D721Med (cell line): ENCODE measurements around the gene TLR8.

Experiments used
- DNase-seq: peaks from one replicate; pipeline ENCODE4 v3.0.0; 2011; ENCODE audit warnings: low spot score; ENCODE audit not compliant: insufficient read length
- FAIRE-seq: peaks from 2 replicates; lab custom pipeline; 2011; peaks lifted over from hg19 to GRCh38; lab: Jason Lieb, UNC
- TF ChIP-seq, protein P1 (sequence below): IDR thresholded peaks from 2 replicates; pipeline ENCODE4 v1.5.1; 2012; ENCODE audit warnings: mild to moderate bottlenecking, control low read depth; ENCODE audit not compliant: insufficient read depth; ENCODE audit errors: missing control alignments

Gene TLR8

GRCh38 chrX:12912791-12913482 lies 6.5 kb downstream of the TLR8 start:
- TF ChIP-seq, protein P1, sequence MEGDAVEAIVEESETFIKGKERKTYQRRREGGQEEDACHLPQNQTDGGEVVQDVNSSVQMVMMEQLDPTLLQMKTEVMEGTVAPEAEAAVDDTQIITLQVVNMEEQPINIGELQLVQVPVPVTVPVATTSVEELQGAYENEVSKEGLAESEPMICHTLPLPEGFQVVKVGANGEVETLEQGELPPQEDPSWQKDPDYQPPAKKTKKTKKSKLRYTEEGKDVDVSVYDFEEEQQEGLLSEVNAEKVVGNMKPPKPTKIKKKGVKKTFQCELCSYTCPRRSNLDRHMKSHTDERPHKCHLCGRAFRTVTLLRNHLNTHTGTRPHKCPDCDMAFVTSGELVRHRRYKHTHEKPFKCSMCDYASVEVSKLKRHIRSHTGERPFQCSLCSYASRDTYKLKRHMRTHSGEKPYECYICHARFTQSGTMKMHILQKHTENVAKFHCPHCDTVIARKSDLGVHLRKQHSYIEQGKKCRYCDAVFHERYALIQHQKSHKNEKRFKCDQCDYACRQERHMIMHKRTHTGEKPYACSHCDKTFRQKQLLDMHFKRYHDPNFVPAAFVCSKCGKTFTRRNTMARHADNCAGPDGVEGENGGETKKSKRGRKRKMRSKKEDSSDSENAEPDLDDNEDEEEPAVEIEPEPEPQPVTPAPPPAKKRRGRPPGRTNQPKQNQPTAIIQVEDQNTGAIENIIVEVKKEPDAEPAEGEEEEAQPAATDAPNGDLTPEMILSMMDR: no peak
- FAIRE-seq (no peak), DNase-seq (no peak)

- DNase-seq (no peak), FAIRE-seq (no peak)
- TF ChIP-seq, protein P1: no peak
Measured at GRCh38 chrX:12917753-12918152, 11.3 kb downstream of the TLR8 start.

DNA sequence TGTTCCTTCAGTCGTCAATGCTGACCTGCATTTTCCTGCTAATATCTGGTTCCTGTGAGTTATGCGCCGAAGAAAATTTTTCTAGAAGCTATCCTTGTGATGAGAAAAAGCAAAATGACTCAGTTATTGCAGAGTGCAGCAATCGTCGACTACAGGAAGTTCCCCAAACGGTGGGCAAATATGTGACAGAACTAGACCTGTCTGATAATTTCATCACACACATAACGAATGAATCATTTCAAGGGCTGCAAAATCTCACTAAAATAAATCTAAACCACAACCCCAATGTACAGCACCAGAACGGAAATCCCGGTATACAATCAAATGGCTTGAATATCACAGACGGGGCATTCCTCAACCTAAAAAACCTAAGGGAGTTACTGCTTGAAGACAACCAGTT lies 12.6 kb downstream of the TLR8 start:
- FAIRE-seq: no peak
- no peak for DNase-seq
- TF ChIP-seq, protein P1: no peak

DNA sequence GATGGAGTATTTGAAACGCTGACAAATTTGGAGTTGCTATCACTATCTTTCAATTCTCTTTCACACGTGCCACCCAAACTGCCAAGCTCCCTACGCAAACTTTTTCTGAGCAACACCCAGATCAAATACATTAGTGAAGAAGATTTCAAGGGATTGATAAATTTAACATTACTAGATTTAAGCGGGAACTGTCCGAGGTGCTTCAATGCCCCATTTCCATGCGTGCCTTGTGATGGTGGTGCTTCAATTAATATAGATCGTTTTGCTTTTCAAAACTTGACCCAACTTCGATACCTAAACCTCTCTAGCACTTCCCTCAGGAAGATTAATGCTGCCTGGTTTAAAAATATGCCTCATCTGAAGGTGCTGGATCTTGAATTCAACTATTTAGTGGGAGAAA lies 13.2 kb downstream of the TLR8 start:
- DNase-seq (no peak), FAIRE-seq (no peak)
- TF ChIP-seq, protein P1: no peak

GRCh38 chrX:12920990-12921389 lies 14.6 kb downstream of the TLR8 start:
- no peak for FAIRE-seq
- TF ChIP-seq, protein P1: no peak
- no peak for DNase-seq

DNA sequence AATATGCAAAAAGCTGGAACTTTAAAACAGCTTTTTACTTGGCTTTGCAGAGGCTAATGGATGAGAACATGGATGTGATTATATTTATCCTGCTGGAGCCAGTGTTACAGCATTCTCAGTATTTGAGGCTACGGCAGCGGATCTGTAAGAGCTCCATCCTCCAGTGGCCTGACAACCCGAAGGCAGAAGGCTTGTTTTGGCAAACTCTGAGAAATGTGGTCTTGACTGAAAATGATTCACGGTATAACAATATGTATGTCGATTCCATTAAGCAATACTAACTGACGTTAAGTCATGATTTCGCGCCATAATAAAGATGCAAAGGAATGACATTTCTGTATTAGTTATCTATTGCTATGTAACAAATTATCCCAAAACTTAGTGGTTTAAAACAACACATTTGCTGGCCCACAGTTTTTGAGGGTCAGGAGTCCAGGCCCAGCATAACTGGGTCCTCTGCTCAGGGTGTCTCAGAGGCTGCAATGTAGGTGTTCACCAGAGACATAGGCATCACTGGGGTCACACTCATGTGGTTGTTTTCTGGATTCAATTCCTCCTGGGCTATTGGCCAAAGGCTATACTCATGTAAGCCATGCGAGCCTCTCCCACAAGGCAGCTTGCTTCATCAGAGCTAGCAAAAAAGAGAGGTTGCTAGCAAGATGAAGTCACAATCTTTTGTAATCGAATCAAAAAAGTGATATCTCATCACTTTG lies 15.6 kb downstream of the TLR8 start:
- FAIRE-seq (no peak), DNase-seq (no peak)
- TF ChIP-seq, protein P1: no peak

- TF ChIP-seq, protein P1: no peak
- no peak for DNase-seq
- FAIRE-seq: no peak
Measured at GRCh38 chrX:12922599-12922919, 16.1 kb downstream of the TLR8 start.
